Measurements from ENCODE around the gene TLL2.

DNA sequence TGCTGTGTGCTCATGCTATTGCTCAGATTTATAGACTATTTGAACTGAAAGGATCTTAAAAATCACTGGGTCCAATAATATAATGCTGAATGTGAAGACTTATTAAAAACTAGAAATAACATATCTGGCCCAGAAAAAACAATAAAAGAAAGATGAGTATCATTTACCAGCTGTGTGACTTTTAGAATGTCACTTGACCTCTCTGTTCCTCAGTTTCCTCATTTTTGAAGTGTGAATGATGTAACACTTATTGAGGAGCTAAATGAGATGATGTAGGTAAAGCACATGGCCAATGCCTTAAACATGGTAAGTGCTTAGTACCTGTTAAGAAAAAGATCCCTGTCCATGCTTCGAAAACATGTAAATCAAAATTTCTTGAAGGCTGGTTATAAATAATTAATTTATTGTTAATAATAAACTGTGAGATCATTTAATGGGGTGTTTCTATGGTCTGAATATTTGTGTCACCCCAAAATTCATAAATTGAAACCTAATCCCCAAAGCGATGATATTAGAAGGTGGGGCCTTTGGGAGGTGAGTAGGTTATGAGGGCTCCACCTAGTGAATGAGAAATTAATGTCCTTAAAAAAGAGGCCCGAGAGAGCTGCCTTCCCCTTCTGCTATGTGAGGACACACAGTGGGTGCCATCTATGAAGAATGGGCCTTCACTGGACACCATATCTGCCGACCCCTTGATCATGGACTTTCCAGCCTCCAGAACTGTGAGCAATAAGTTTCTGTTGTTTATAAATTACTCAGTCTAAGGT, 196.5 kb downstream of the TLL2 start:
- TF ChIP-seq ARNT (IDR thresholded peaks at IDR 0.05) (no peak), TARDBP (IDR thresholded peaks at IDR 0.05) (no peak), ELF4 (IDR thresholded peaks at IDR 0.05) (no peak), FOXM1 (IDR thresholded peaks at IDR 0.05; ENCODE audit: borderline replicate concordance) (no peak), BHLHE40 (IDR thresholded peaks at IDR 0.05; ENCODE audit: borderline replicate concordance) (no peak), SUZ12 (IDR thresholded peaks at IDR 0.05) (no peak), FOXK2 (IDR thresholded peaks at IDR 0.05) (no peak), FOXA1 (IDR thresholded peaks at IDR 0.05) (no peak), HDGF (IDR thresholded peaks at IDR 0.05; ENCODE audit: borderline replicate concordance) (no peak)
- TF ChIP-seq, protein P1, sequence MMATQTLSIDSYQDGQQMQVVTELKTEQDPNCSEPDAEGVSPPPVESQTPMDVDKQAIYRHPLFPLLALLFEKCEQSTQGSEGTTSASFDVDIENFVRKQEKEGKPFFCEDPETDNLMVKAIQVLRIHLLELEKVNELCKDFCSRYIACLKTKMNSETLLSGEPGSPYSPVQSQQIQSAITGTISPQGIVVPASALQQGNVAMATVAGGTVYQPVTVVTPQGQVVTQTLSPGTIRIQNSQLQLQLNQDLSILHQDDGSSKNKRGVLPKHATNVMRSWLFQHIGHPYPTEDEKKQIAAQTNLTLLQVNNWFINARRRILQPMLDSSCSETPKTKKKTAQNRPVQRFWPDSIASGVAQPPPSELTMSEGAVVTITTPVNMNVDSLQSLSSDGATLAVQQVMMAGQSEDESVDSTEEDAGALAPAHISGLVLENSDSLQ (IDR thresholded peaks at IDR 0.05): no peak

Measured in HEK293T (cell line).